Activated T-cell treated with anti-CD3 and anti-CD28 coated beads, Interleukin-2, amount 50 U/mL, for 24 hours (primary cell): ENCODE data around the gene NELFCD.
"Not testable (repeated sequence)": the region's sequence is repeated elsewhere in the genome, so short reads cannot be mapped to it uniquely, and the experiment has no call there.

Experiments used
- DNase-seq: peaks from one replicate; pipeline ENCODE4 v3.0.0-alpha.2; 2020
- H3K27ac Mint-ChIP-seq: 2 replicates; pipeline ENCODE4 v1.8.0; 2020; ENCODE audit warnings: mild to moderate bottlenecking, mixed read lengths
- H3K27me3 Mint-ChIP-seq: 2 replicates; pipeline ENCODE4 v1.8.0; 2020; ENCODE audit warnings: mixed read lengths
- H3K36me3 Mint-ChIP-seq: 2 replicates; pipeline ENCODE4 v1.8.0; 2020; ENCODE audit warnings: low read depth, mixed read lengths
- H3K4me1 Mint-ChIP-seq: 2 replicates; pipeline ENCODE4 v1.8.0; 2020; ENCODE audit warnings: low read depth, mixed read lengths
- H3K4me3 Mint-ChIP-seq: 2 replicates; pipeline ENCODE4 v1.8.0; 2020; ENCODE audit warnings: mild to moderate bottlenecking, moderate library complexity, mixed read lengths
- H3K9me3 Mint-ChIP-seq: 2 replicates; pipeline ENCODE4 v1.8.0; 2020; ENCODE audit warnings: mixed read lengths

Gene NELFCD

GRCh38 chr20:58963922-58964321 lies 17.1 kb upstream of the NELFCD start:
- not testable (repeated sequence) for H3K27ac Mint-ChIP-seq, H3K9me3 Mint-ChIP-seq, H3K36me3 Mint-ChIP-seq, DNase-seq, H3K4me3 Mint-ChIP-seq, H3K27me3 Mint-ChIP-seq, H3K4me1 Mint-ChIP-seq

GRCh38 chr20:58965270-58966064 lies 15.6 kb upstream of the NELFCD start:
- no peaks in the 10 kb centered on the region for H3K27me3 Mint-ChIP-seq
- no peaks in the 10 kb centered on the region for H3K4me1 Mint-ChIP-seq
- no peak overlapping the region for H3K4me3 Mint-ChIP-seq
- DNase-seq, result no peak
- H3K27ac Mint-ChIP-seq, result no peak overlapping the region
- H3K9me3 Mint-ChIP-seq, result no peaks in the 10 kb centered on the region
- H3K36me3 Mint-ChIP-seq, result no peaks in the 10 kb centered on the region

- no peaks in the 10 kb centered on the region for H3K27me3 Mint-ChIP-seq
- H3K36me3 Mint-ChIP-seq, result no peaks in the 10 kb centered on the region
- H3K4me1 Mint-ChIP-seq, result no peaks in the 10 kb centered on the region
- no peak overlapping the region for H3K4me3 Mint-ChIP-seq
- no peak overlapping the region for H3K27ac Mint-ChIP-seq
- no peak for DNase-seq
- no peaks in the 10 kb centered on the region for H3K9me3 Mint-ChIP-seq
Measured at GRCh38 chr20:58967652-58968429, 13.2 kb upstream of the NELFCD start.

- no peak for DNase-seq
- Mint-ChIP-seq H3K27ac (no peak overlapping the region), H3K36me3 (no peaks in the 10 kb centered on the region), H3K4me1 (no peaks in the 10 kb centered on the region), H3K4me3 (no peak overlapping the region), H3K27me3 (no peaks in the 10 kb centered on the region), H3K9me3 (no peaks in the 10 kb centered on the region)
Measured at GRCh38 chr20:58969439-58969838, 11.6 kb upstream of the NELFCD start.

- Mint-ChIP-seq H3K9me3 (peaks cover 1% of the 10 kb centered on the region), H3K36me3 (no peaks in the 10 kb centered on the region), H3K27me3 (no peaks in the 10 kb centered on the region), H3K27ac (no peak overlapping the region), H3K4me3 (no peak overlapping the region), H3K4me1 (no peaks in the 10 kb centered on the region)
- DNase-seq, result no peak
Measured at GRCh38 chr20:58970146-58970545, 10.9 kb upstream of the NELFCD start.

- Mint-ChIP-seq H3K4me3 (no peak overlapping the region), H3K9me3 (peaks cover 8% of the 10 kb centered on the region), H3K36me3 (no peaks in the 10 kb centered on the region), H3K27me3 (no peaks in the 10 kb centered on the region), H3K4me1 (no peaks in the 10 kb centered on the region), H3K27ac (no peak overlapping the region)
- no peak for DNase-seq
Measured at GRCh38 chr20:58971429-58971828, 9.6 kb upstream of the NELFCD start.

GRCh38 chr20:58973179-58973578 lies 7.9 kb upstream of the NELFCD start:
- H3K36me3 Mint-ChIP-seq, result no peaks in the 10 kb centered on the region
- peaks cover 8% of the 10 kb centered on the region for H3K9me3 Mint-ChIP-seq
- H3K27me3 Mint-ChIP-seq, result no peaks in the 10 kb centered on the region
- H3K4me3 Mint-ChIP-seq, result no peak overlapping the region
- no peak overlapping the region for H3K27ac Mint-ChIP-seq
- no peak for DNase-seq
- H3K4me1 Mint-ChIP-seq, result no peaks in the 10 kb centered on the region

GRCh38 chr20:58973866-58974265 lies 7.2 kb upstream of the NELFCD start:
- Mint-ChIP-seq H3K9me3 (peaks cover 8% of the 10 kb centered on the region), H3K4me1 (no peaks in the 10 kb centered on the region), H3K27ac (no peak overlapping the region), H3K36me3 (no peaks in the 10 kb centered on the region), H3K4me3 (no peak overlapping the region), H3K27me3 (no peaks in the 10 kb centered on the region)
- no peak for DNase-seq

GRCh38 chr20:58975353-58975752 lies 5.7 kb upstream of the NELFCD start:
- no peaks in the 10 kb centered on the region for H3K27me3 Mint-ChIP-seq
- H3K36me3 Mint-ChIP-seq, result no peaks in the 10 kb centered on the region
- H3K4me3 Mint-ChIP-seq, result no peak overlapping the region
- DNase-seq, result no peak
- H3K4me1 Mint-ChIP-seq, result no peaks in the 10 kb centered on the region
- H3K27ac Mint-ChIP-seq, result no peak overlapping the region
- peaks cover 8% of the 10 kb centered on the region for H3K9me3 Mint-ChIP-seq

- H3K4me1 Mint-ChIP-seq, result no peaks in the 10 kb centered on the region
- H3K27me3 Mint-ChIP-seq, result no peaks in the 10 kb centered on the region
- DNase-seq, result no peak
- H3K36me3 Mint-ChIP-seq, result no peaks in the 10 kb centered on the region
- H3K9me3 Mint-ChIP-seq, result peaks cover 8% of the 10 kb centered on the region
- no peak overlapping the region for H3K4me3 Mint-ChIP-seq
- no peak overlapping the region for H3K27ac Mint-ChIP-seq
Measured at GRCh38 chr20:58976061-58976730, 4.9 kb upstream of the NELFCD start.

- no peak for DNase-seq
- Mint-ChIP-seq H3K4me1 (peaks cover 14% of the 10 kb centered on the region), H3K27ac (no peak overlapping the region), H3K27me3 (no peaks in the 10 kb centered on the region), H3K36me3 (peaks cover 13% of the 10 kb centered on the region), H3K4me3 (no peak overlapping the region), H3K9me3 (peaks cover 8% of the 10 kb centered on the region)
Measured at GRCh38 chr20:58978351-58979190, 2.5 kb upstream of the NELFCD start.

GRCh38 chr20:58981628-58982364 lies 740 bp downstream of the NELFCD start:
- peak overlapping the region; percentile 94 for H3K4me3 Mint-ChIP-seq
- H3K4me1 Mint-ChIP-seq, result peaks cover 43% of the 10 kb centered on the region
- no peaks in the 10 kb centered on the region for H3K9me3 Mint-ChIP-seq
- H3K36me3 Mint-ChIP-seq, result peaks cover 41% of the 10 kb centered on the region
- DNase-seq, result peak; percentile 58
- no peaks in the 10 kb centered on the region for H3K27me3 Mint-ChIP-seq
- peak overlapping the region; percentile 95 for H3K27ac Mint-ChIP-seq

GRCh38 chr20:58982406-58983114 lies 1.5 kb downstream of the NELFCD start:
- Mint-ChIP-seq H3K4me1 (peaks cover 51% of the 10 kb centered on the region), H3K36me3 (peaks cover 49% of the 10 kb centered on the region), H3K9me3 (no peaks in the 10 kb centered on the region), H3K27ac (peak overlapping the region; percentile 95), H3K4me3 (peak overlapping the region; percentile 94), H3K27me3 (no peaks in the 10 kb centered on the region)
- no peak for DNase-seq
